A549 (cell line): Measurements from ENCODE around the gene NDUFA11. TPM values are rescaled to one million over a fixed set of nuclear protein-coding genes. Genes with fewer than 3 reads are reported as not detected.
"Not testable (repeated sequence)": the region's sequence is repeated elsewhere in the genome, so short reads cannot be mapped to it uniquely, and the experiment has no call there.

Source experiments
- ATAC-seq, 2 experiments: fragments of 200-7000 bp in 1 of 2; fragments of >200 bp in 1 of 2; cut with Nextera tagmentation in 1 of 2; cut with Tn5 transposase in 1 of 2; 3 replicates each; pipeline versions ENCODE4 v1.8.0 to v1.9.1; 2018 to 2020; ENCODE audit warnings: mild to moderate bottlenecking in 1 of 2, moderate library complexity in 1 of 2
- CTCF ChIA-PET: fragments of 300-600 bp; sonication (Branson Sonifier 250); formaldehyde crosslinking; extraction: SDS; loops from one replicate; lab custom pipeline; 2021; ENCODE audit warnings: antibody characterized with exemption, inconsistent platforms; lab: Yijun Ruan, JAX
- POLR2A ChIA-PET: fragments of 350-600 bp; formaldehyde crosslinking; extraction: SDS; loops from one replicate; lab custom pipeline; 2021; ENCODE audit warnings: antibody characterized with exemption, inconsistent platforms; lab: Yijun Ruan, JAX
- DNase-seq, 2 experiments: peaks; one replicate each; pipeline versions ENCODE4 v3.0.0 to v3.0.0-alpha.2; 2011 to 2016; ENCODE audit warnings: low read depth in 1 of 2, low spot score in 1 of 2
- FAIRE-seq: peaks from 2 replicates; lab custom pipeline; 2011; peaks lifted over from hg19 to GRCh38; lab: Jason Lieb, UNC
- H3K27ac ChIP-seq, 2 experiments: fragments of >200 bp; sonication (Bioruptor Twin); formaldehyde crosslinking; 3 replicates each; pipeline ENCODE4 v1.5.1; 2016 to 2017
- H3K4me1 ChIP-seq: fragments of >200 bp; sonication (Bioruptor Twin); formaldehyde crosslinking; 3 replicates; pipeline ENCODE4 v1.6.1; 2016
- H3K4me2 ChIP-seq: fragments of >200 bp; sonication (Bioruptor Twin); formaldehyde crosslinking; 3 replicates; pipeline ENCODE4 v1.6.1; 2016
- H3K4me3 ChIP-seq: fragments of >200 bp; sonication (Bioruptor Twin); formaldehyde crosslinking; 3 replicates; pipeline ENCODE4 v1.5.1; 2016
- H3K9me3 ChIP-seq: fragments of >200 bp; sonication (Bioruptor Twin); formaldehyde crosslinking; 3 replicates; pipeline ENCODE4 v1.6.1; 2016
- CBX2 ChIP-seq: fragments of 200-600 bp; sonication (generic); IDR thresholded peaks from 2 replicates; pipeline ENCODE4 v1.6.1; 2016; ENCODE audit warnings: low read depth, mild to moderate bottlenecking, borderline replicate concordance
- CEBPB ChIP-seq, 2 experiments: fragments of >200 bp in 1 of 2; sonication (Bioruptor Twin) in 1 of 2; formaldehyde crosslinking in 1 of 2; IDR thresholded peaks; 2 replicates each; pipeline ENCODE4 v1.6.1; 2012 to 2016
- CHD2 ChIP-seq: fragments of 150-350 bp; IDR thresholded peaks from 2 replicates; pipeline ENCODE4 v1.6.1; 2014; ENCODE audit warnings: low read length; ENCODE audit not compliant: partially characterized antibody
- EHF ChIP-seq: fragments of 250-450 bp; sonication (Bioruptor Pico); IDR thresholded peaks from 2 replicates; pipeline ENCODE4 v1.5.0; 2020; ENCODE audit warnings: mild to moderate bottlenecking
- EP300 ChIP-seq, 2 experiments: fragments of >200 bp; sonication (Bioruptor Twin); formaldehyde crosslinking; IDR thresholded peaks; 2 replicates in 1 of 2; 3 replicates in 1 of 2; pipeline ENCODE4 v1.6.1; 2016 to 2017
- ESRRA ChIP-seq: fragments of 150-350 bp; IDR thresholded peaks from 2 replicates; pipeline ENCODE4 v1.6.1; 2014; ENCODE audit warnings: mild to moderate bottlenecking, low read length, borderline replicate concordance
- FOXS1 ChIP-seq: fragments of 250-450 bp; sonication (Bioruptor Pico); IDR thresholded peaks from 2 replicates; pipeline ENCODE4 v1.5.0; 2020; ENCODE audit warnings: mild to moderate bottlenecking, moderate library complexity
- HOXB13 ChIP-seq: fragments of 250-450 bp; sonication (Bioruptor Pico); IDR thresholded peaks from 2 replicates; pipeline ENCODE4 v1.5.0; 2020; ENCODE audit warnings: low read depth, mild to moderate bottlenecking, moderate library complexity
- KDM1A ChIP-seq: fragments of 200-600 bp; sonication (generic); IDR thresholded peaks from 2 replicates; pipeline ENCODE4 v1.6.1; 2016; ENCODE audit warnings: low read depth, mild to moderate bottlenecking
- MAZ ChIP-seq: fragments of 150-350 bp; IDR thresholded peaks from 2 replicates; pipeline ENCODE4 v1.6.1; 2014; ENCODE audit warnings: antibody characterized with exemption, low read depth, low read length, borderline replicate concordance
- MYC ChIP-seq: IDR thresholded peaks from 2 replicates; pipeline ENCODE4 v1.6.1; 2012; ENCODE audit warnings: mild to moderate bottlenecking, inconsistent platforms, low read length, improper control_type of control experiment, borderline replicate concordance
- NR3C1 ChIP-seq: fragments of >200 bp; sonication (Bioruptor Twin); formaldehyde crosslinking; IDR thresholded peaks from 3 replicates; pipeline ENCODE4 v1.6.1; 2017
- PHF8 ChIP-seq: fragments of 200-600 bp; sonication (generic); IDR thresholded peaks from 2 replicates; pipeline ENCODE4 v1.6.1; 2016; ENCODE audit warnings: low read depth, mild to moderate bottlenecking, antibody characterized with exemption, moderate library complexity, borderline replicate concordance
- RFX5 ChIP-seq: fragments of 450-650 bp; IDR thresholded peaks from 2 replicates; pipeline ENCODE4 v1.7.1; 2014; ENCODE audit warnings: antibody characterized with exemption, mild to moderate bottlenecking, moderate library complexity
- SREBF2 ChIP-seq: fragments of 450-650 bp; IDR thresholded peaks from 2 replicates; pipeline ENCODE4 v1.6.1; 2014; ENCODE audit warnings: mild to moderate bottlenecking, moderate library complexity
- WGBS: methylation state at CpG from one replicate; pipeline ENCODE4 v1.1.6; 2017; ENCODE audit errors: missing lambda C conversion rate; 5-methylcytosine and 5-hydroxymethylcytosine counted together
- polyA plus RNA-seq, 4 experiments: library from polyadenylated mRNA; depleted of rRNA in 3 of 4; stranded (reverse); fragments of >200 nt; fragmentation: RNase III in 1 of 4; extraction: RNeasy Plus Mini Kit Qiagen cat#74134 plus additional on column Dnase treatment in 1 of 4; gene quantifications; 2 replicates in 3 of 4; 3 replicates in 1 of 4; pipeline ENCODE4 v1.2.3, GENCODE V29; 2011 to 2017
- TF ChIP-seq, protein P1 (sequence below): fragments of 250-450 bp; sonication (Bioruptor Pico); IDR thresholded peaks from 2 replicates; pipeline ENCODE4 v1.5.0; 2020; ENCODE audit warnings: low read depth, mild to moderate bottlenecking, moderate library complexity
- TF ChIP-seq, protein P2 (sequence below): fragments of 250-450 bp; sonication (Bioruptor Pico); IDR thresholded peaks from 2 replicates; pipeline ENCODE4 v1.5.0; 2021; ENCODE audit warnings: mild to moderate bottlenecking, moderate library complexity, borderline replicate concordance
- TF ChIP-seq, protein P3 (sequence below): IDR thresholded peaks from 2 replicates; pipeline ENCODE4 v1.6.1; 2012

NDUFA11 gene
- polyA plus RNA-seq, 2 of the 4 experiments (the other 2 are of a cell fraction) = 75.0 to 173 TPM

DNA sequence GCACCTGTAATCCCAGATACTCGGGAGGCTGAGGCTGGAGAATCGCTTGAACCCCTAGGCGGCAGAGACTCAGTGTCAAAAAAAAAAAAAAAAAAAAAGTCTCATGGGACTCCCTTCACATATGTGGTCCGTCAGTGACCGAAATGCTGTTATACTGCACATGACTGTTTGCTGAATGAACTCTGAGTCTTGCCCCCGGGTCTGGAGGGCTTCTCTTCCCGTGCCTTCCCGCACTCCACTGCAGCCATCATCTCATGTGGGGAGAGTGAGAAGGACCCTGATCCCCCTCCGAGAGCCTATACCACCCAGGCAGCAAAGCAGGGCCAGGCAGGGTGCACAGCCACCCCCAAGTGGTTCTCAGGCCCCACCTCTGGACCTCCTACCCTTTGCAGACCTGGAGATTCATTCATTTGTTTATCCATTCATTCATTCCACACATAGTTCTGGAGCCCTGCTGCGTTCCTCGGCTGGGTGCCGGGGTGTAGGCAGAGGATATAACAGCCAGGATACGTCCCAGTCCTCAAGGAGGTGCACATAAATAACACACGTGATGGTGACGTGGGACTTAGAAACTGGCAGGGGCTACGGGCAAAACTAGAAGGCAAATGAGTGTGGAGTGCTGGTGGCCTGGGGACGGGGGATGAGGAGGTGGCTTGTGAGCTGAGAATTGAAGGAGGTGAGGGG, 14.2 kb downstream of the NDUFA11 start:
- Histone ChIP-seq H3K4me3 (no peak overlapping the region), H3K4me2 (no peak overlapping the region), H3K9me3 (no peaks in the 10 kb centered on the region), H3K4me1 (0 out of 3 replicates have a peak, but pooled peaks cover 3% of the 10 kb centered on the region), H3K27ac (0 out of 6 replicates have a peak overlapping the region, but pooled peaks of 1 of the 2 experiments have one; percentile 53)
- DNase-seq (no peak), FAIRE-seq (no peak), ATAC-seq (peak in 1 of 2 experiments; percentile 10; a peak in 1 of 6 replicates)
- CTCF ChIA-PET = interaction anchor here (1.2 to 5.5 kb wide), 3 partner anchors 82 to 86 kb away, joined by 3 to 56 read pairs (median 25); partner anchors contain the start of gene NRTN
- TF ChIP-seq, protein P1, sequence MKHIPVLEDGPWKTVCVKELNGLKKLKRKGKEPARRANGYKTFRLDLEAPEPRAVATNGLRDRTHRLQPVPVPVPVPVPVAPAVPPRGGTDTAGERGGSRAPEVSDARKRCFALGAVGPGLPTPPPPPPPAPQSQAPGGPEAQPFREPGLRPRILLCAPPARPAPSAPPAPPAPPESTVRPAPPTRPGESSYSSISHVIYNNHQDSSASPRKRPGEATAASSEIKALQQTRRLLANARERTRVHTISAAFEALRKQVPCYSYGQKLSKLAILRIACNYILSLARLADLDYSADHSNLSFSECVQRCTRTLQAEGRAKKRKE (CRISPR knock-in tag) = no peak
- no peak for TF ChIP-seq CHD2
- TF ChIP-seq MAZ = no peak
- no peak for TF ChIP-seq PHF8
- TF ChIP-seq CBX2 = no peak
- TF ChIP-seq, protein P2, sequence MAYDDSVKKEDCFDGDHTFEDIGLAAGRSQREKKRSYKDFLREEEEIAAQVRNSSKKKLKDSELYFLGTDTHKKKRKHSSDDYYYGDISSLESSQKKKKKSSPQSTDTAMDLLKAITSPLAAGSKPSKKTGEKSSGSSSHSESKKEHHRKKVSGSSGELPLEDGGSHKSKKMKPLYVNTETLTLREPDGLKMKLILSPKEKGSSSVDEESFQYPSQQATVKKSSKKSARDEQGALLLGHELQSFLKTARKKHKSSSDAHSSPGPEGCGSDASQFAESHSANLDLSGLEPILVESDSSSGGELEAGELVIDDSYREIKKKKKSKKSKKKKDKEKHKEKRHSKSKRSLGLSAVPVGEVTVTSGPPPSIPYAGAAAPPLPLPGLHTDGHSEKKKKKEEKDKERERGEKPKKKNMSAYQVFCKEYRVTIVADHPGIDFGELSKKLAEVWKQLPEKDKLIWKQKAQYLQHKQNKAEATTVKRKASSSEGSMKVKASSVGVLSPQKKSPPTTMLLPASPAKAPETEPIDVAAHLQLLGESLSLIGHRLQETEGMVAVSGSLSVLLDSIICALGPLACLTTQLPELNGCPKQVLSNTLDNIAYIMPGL = no peak
- no peak for TF ChIP-seq ESRRA
- POLR2A ChIA-PET = interaction anchor here (2.5 kb wide), 1 partner anchor 61 kb away, joined by 11 read pairs; no protein-coding TSS in a partner anchor
- 59% methylated on average over 17 of the region's 17 CpGs for WGBS

DNA sequence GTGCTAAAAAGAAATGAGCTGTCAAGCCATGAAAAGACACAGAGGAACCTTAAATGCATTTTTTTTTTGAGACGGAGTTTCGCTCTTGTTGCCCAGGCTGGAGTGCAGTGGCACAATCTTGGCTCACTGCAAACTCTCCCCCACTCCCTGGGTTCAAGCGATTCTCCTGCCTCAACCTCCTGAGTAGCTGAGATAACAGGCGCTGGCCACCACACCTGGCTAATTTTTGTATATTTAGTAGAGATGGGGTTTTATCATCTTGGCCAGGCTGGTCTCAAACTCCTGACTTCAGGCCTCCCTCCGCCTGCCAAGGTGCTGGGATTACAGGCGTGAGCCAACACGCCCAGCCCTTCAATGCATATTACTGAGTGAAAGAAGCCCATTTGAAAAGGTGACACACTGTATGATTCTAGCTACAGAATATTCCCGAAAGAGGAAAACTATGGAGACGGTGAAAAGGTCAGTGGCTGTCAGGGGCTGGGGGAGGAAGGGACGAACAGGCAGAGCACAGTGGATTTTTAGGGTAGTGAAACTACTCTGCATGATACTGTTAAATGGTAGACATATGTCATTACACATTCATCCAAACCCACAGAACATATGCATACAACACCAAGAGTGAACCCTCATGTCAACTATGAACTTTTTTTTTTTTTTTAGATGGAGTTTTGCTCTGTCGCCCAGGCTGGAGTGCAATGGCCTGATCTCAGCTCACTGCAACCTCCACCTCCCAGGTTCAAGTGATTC, 19.4 kb downstream of the NDUFA11 start:
- POLR2A ChIA-PET, DNase-seq, H3K4me2 ChIP-seq, H3K9me3 ChIP-seq, H3K27ac ChIP-seq, ATAC-seq, H3K4me3 ChIP-seq, FAIRE-seq: not testable (repeated sequence)
- WGBS = 73% methylated on average over 11 of the region's 11 CpGs
- peaks cover 38% of the 10 kb centered on the region for H3K4me1 ChIP-seq
- CTCF ChIA-PET = interaction anchor here (0.6 to 2.9 kb wide), 4 partner anchors 7 to 80 kb away, joined by 3 to 13 read pairs (median 4); no protein-coding TSS in a partner anchor

DNA sequence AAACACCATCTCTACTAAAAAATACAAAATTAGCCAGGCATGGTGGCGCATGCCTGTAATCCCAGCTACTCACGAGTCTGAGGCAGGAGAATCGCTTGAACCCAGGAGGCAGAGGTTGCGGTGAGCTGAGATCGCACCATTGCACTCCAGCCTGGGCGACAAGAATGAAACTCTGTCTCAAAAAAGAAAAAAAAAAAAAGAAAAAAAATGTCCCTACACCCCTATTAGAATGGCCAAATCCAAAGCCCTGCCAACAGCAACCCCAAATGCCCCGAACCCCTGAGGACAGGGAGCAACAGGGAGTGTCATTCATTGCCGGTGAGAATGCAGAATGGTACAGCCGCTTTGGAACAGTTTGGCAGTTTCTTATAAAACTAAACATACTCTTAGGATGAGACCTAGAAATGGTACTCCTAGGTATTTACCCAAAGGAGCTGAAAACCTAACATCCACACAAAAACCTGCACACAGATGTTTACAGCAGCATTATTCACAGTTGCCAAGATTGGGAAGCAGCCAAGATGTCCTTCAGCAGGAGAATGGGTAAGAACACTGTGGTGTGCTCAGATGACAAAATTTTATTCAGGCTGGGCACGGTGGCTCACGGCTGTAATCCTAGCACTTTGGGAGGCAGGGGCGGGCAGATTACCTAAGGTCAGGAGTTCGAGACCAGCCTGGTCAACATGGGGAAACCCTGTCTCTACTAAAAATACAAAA, 20.3 kb downstream of the NDUFA11 start:
- not testable (repeated sequence) for ATAC-seq, FAIRE-seq, H3K27ac ChIP-seq, H3K4me3 ChIP-seq, H3K4me2 ChIP-seq, DNase-seq, H3K9me3 ChIP-seq
- POLR2A ChIA-PET = interaction anchor here (1.1 kb wide), 1 partner anchor 55 kb away, joined by 3 read pairs; no protein-coding TSS in a partner anchor
- WGBS = 71% methylated on average over 13 of the region's 13 CpGs
- H3K4me1 ChIP-seq = peaks cover 38% of the 10 kb centered on the region
- CTCF ChIA-PET = interaction anchor here (0.7 to 2.9 kb wide), 4 partner anchors 8 to 90 kb away, joined by 3 to 13 read pairs (median 4); no protein-coding TSS in a partner anchor

DNA sequence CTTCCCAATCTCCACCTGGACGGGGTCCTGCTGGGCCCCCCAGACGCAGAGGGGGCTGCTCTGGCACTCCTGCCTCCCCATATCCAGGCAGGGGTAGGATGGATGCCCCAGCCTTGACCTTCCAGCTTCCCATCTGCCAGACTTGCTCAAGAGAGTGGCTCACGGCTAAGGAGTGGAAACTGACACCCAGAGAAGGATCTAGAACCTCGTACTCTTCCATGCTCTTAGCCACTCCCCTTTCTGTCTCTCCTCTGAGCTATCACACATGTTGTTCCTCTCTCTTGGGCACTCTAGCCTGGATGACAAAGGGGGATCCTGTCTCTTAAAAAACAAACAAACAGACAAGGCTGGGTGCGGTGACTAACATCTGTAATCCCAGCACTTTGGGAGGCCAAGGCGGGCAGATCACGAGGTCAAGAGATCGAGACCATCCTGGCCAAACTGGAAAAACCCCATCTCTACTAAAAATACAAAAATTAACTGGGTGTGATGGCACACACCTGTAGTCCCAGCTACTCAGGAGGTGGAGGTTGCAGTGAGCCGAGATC, 21.1 kb downstream of the NDUFA11 start:
- FAIRE-seq = no peak
- H3K4me2 ChIP-seq = no peak overlapping the region
- ChIA-PET POLR2A (interaction anchor here (1.1 kb wide), 1 partner anchor 54 kb away, joined by 3 read pairs; no protein-coding TSS in a partner anchor), CTCF (interaction anchor here (0.7 to 0.9 kb wide), 2 partner anchors 89 to 109 kb away, joined by 3 to 4 read pairs; no protein-coding TSS in a partner anchor)
- H3K9me3 ChIP-seq = no peaks in the 10 kb centered on the region
- peak overlapping the region; percentile 53 to 71; a peak in 4 of 6 replicates for H3K27ac ChIP-seq
- TF ChIP-seq KDM1A = no peak
- no peak for TF ChIP-seq CEBPB (IDR thresholded peaks at IDR 0.05)
- TF ChIP-seq EHF = no peak
- TF ChIP-seq, protein P3, sequence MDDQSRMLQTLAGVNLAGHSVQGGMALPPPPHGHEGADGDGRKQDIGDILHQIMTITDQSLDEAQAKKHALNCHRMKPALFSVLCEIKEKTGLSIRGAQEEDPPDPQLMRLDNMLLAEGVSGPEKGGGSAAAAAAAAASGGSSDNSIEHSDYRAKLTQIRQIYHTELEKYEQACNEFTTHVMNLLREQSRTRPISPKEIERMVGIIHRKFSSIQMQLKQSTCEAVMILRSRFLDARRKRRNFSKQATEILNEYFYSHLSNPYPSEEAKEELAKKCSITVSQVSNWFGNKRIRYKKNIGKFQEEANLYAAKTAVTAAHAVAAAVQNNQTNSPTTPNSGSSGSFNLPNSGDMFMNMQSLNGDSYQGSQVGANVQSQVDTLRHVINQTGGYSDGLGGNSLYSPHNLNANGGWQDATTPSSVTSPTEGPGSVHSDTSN = no peak
- TF ChIP-seq SREBF2 = no peak
- no peak for TF ChIP-seq HOXB13 (CRISPR knock-in tag)
- TF ChIP-seq EP300 (IDR thresholded peaks at IDR 0.05) = no peak
- TF ChIP-seq MYC = no peak
- TF ChIP-seq RFX5 = no peak
- no peak for TF ChIP-seq FOXS1
- TF ChIP-seq NR3C1 = no peak
- H3K4me3 ChIP-seq = no peak overlapping the region
- H3K4me1 ChIP-seq = peaks cover 38% of the 10 kb centered on the region
- no peak for DNase-seq
- ATAC-seq = no peak
- 58% methylated on average over 8 of the region's 9 CpGs for WGBS
